HEK293 (cell line): ENCODE measurements around the gene RPS25.

Experiments used
- CTCF ChIA-PET: fragments of 350-600 bp; formaldehyde crosslinking; extraction: SDS; loops from one replicate; lab custom pipeline; 2021; ENCODE audit warnings: antibody characterized with exemption; lab: Yijun Ruan, JAX
- POLR2A ChIA-PET: fragments of 300-600 bp; formaldehyde crosslinking; extraction: SDS; loops from one replicate; lab custom pipeline; 2020; ENCODE audit warnings: antibody characterized with exemption, inconsistent platforms; lab: Yijun Ruan, JAX
- H3K27ac ChIP-seq: fragments of 200-500 bp; sonication (Bioruptor generic); 2 replicates; pipeline ENCODE4 v1.5.1; 2014; ENCODE audit warnings: low read depth, low read length, control low read depth, inconsistent platforms; ENCODE audit errors: extremely low read depth
- H3K36me3 ChIP-seq, 2 experiments: fragments of 200-500 bp in 1 of 2; sonication (Bioruptor generic) in 1 of 2; 1 replicate in 1 of 2; 2 replicates in 1 of 2; pipeline ENCODE4 v1.5.1; 2014 to 2017; ENCODE audit warnings: inconsistent platforms in 2 of 2, low read length in 2 of 2; ENCODE audit not compliant: control insufficient read depth in 2 of 2, insufficient read depth in 1 of 2
- H3K4me1 ChIP-seq: fragments of 200-500 bp; sonication (Bioruptor generic); 2 replicates; pipeline ENCODE4 v1.5.1; 2014; ENCODE audit warnings: mild to moderate bottlenecking, low read length, inconsistent platforms; ENCODE audit not compliant: control insufficient read depth, insufficient read depth
- H3K4me3 ChIP-seq: 2 replicates; pipeline ENCODE4 v1.5.1; 2011; ENCODE audit warnings: low read depth, mild to moderate bottlenecking, control low read depth, low read length, moderate library complexity
- H3K9me3 ChIP-seq: fragments of 200-500 bp; sonication (Bioruptor generic); 2 replicates; pipeline ENCODE4 v1.5.1; 2014; ENCODE audit warnings: low read depth, low read length, inconsistent platforms; ENCODE audit not compliant: control insufficient read depth, insufficient read depth
- ELK4 ChIP-seq: IDR thresholded peaks from 2 replicates; pipeline ENCODE4 v1.6.1; 2011; ENCODE audit warnings: mild to moderate bottlenecking, low read depth, low read length, borderline replicate concordance
- HOXC10 ChIP-seq: sonication (generic); formaldehyde crosslinking; IDR thresholded peaks from 2 replicates; pipeline ENCODE4 v1.8.1; 2023; ENCODE audit warnings: mild to moderate bottlenecking, missing genetic modification reagents
- RBAK ChIP-seq: fragments of 450-650 bp; formaldehyde crosslinking; IDR thresholded peaks from 2 replicates; pipeline ENCODE4 v1.5.1; 2016; ENCODE audit warnings: missing biosample characterization, missing genetic modification characterization
- YY1 ChIP-seq: fragments of 450-650 bp; formaldehyde crosslinking; IDR thresholded peaks from 2 replicates; pipeline ENCODE4 v1.5.1; 2018; ENCODE audit warnings: missing biosample characterization, missing genetic modification characterization
- ZBTB10 ChIP-seq: fragments of 450-650 bp; formaldehyde crosslinking; IDR thresholded peaks from 2 replicates; pipeline ENCODE4 v1.5.1; 2016; ENCODE audit warnings: missing biosample characterization, missing genetic modification characterization
- ZBTB7A ChIP-seq: fragments of 450-650 bp; formaldehyde crosslinking; IDR thresholded peaks from 2 replicates; pipeline ENCODE4 v1.5.1; 2016; ENCODE audit warnings: low read depth, missing biosample characterization, missing genetic modification characterization
- ZNF138 ChIP-seq: fragments of 450-650 bp; formaldehyde crosslinking; IDR thresholded peaks from 2 replicates; pipeline ENCODE4 v1.5.1; 2016; ENCODE audit warnings: missing biosample characterization, missing genetic modification characterization, borderline replicate concordance
- ZNF184 ChIP-seq: fragments of 450-650 bp; IDR thresholded peaks from 2 replicates; pipeline ENCODE4 v1.5.1; 2018; ENCODE audit warnings: missing biosample characterization, mild to moderate bottlenecking, missing genetic modification characterization
- ZNF214 ChIP-seq: fragments of 450-650 bp; formaldehyde crosslinking; IDR thresholded peaks from 2 replicates; pipeline ENCODE4 v1.5.1; 2017; ENCODE audit warnings: missing biosample characterization, mild to moderate bottlenecking, missing genetic modification characterization, borderline replicate concordance
- ZNF311 ChIP-seq: fragments of 450-650 bp; formaldehyde crosslinking; IDR thresholded peaks from 2 replicates; pipeline ENCODE4 v1.5.1; 2017; ENCODE audit warnings: missing biosample characterization, missing genetic modification characterization, borderline replicate concordance
- ZNF391 ChIP-seq: fragments of 450-650 bp; formaldehyde crosslinking; IDR thresholded peaks from 2 replicates; pipeline ENCODE4 v1.5.1; 2016; ENCODE audit warnings: low read depth, missing biosample characterization, missing genetic modification characterization, borderline replicate concordance
- ZNF394 ChIP-seq: fragments of 450-650 bp; formaldehyde crosslinking; IDR thresholded peaks from 2 replicates; pipeline ENCODE4 v1.5.1; 2016; ENCODE audit warnings: missing biosample characterization, missing genetic modification characterization, mild to moderate bottlenecking, moderate library complexity, borderline replicate concordance
- ZSCAN4 ChIP-seq: fragments of 450-650 bp; formaldehyde crosslinking; IDR thresholded peaks from 2 replicates; pipeline ENCODE4 v1.5.1; 2017; ENCODE audit warnings: missing biosample characterization, missing genetic modification characterization
- TF ChIP-seq, protein P1 (sequence below): fragments of 450-650 bp; formaldehyde crosslinking; IDR thresholded peaks from 2 replicates; pipeline ENCODE4 v1.5.1; 2016; ENCODE audit warnings: missing biosample characterization, missing genetic modification characterization
- TF ChIP-seq, protein P2 (sequence below): fragments of 450-650 bp; formaldehyde crosslinking; IDR thresholded peaks from 2 replicates; pipeline ENCODE4 v1.5.1; 2016; ENCODE audit warnings: missing biosample characterization, missing genetic modification characterization

Gene RPS25

DNA sequence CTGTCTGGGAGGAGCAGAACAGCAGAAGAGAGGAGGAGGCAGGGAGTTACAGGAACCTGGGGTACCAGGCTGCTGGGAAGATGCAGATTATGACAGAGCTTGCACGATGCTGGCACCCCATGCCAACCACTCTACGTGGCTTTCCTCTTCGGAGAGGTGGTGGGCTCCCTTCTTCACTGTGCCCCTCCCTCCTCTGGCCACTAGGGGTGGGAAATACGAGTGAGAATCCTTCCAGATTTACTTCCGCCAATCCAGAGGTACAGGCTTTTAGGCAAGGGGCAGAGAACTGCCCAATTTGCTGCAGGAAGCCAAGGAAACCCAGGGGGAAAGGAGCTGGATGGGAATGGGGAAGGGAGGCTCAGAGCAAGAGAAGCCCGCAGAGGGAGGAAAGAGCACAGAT is 26.6 kb upstream of the RPS25 start (continued):
- TF ChIP-seq, protein P1, sequence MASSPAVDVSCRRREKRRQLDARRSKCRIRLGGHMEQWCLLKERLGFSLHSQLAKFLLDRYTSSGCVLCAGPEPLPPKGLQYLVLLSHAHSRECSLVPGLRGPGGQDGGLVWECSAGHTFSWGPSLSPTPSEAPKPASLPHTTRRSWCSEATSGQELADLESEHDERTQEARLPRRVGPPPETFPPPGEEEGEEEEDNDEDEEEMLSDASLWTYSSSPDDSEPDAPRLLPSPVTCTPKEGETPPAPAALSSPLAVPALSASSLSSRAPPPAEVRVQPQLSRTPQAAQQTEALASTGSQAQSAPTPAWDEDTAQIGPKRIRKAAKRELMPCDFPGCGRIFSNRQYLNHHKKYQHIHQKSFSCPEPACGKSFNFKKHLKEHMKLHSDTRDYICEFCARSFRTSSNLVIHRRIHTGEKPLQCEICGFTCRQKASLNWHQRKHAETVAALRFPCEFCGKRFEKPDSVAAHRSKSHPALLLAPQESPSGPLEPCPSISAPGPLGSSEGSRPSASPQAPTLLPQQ: no peak
- TF ChIP-seq RBAK (tag by site-specific recombination): no peak
- TF ChIP-seq ZNF394 (tag by site-specific recombination): no peak
- TF ChIP-seq ZNF138 (tag by site-specific recombination): no peak
- no peak for TF ChIP-seq ZNF214

DNA sequence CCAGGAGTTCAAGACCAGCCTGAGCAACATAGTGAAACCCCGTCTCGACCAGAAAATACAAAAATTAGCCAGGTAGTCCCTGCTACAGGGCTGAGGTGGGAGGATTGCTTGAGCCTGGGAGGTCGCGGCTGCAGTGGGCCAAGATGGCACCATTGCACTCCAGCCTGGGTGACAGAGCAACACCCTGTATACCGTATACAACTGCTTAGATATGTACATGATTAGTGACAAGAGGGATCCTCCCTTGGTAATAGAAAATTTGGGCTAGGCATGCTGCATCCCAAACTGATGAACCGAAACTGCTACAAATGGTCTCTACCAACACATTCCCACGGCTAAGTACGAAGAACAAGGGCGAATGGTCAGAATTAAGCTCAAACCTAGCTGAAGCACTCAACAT is 24.8 kb upstream of the RPS25 start:
- Histone ChIP-seq H3K4me1 (no peaks in the 10 kb centered on the region), H3K4me3 (no peak overlapping the region), H3K9me3 (no peaks in the 10 kb centered on the region), H3K27ac (no peak overlapping the region), H3K36me3 (peaks cover 0 to 36% of the 10 kb centered on the region in 2 experiments; a peak in 2 of 3 replicates)
- CTCF ChIA-PET: interaction anchor here (1.5 to 1.6 kb wide), 2 partner anchors 11 to 13 kb away, joined by 4 to 6 read pairs; no protein-coding TSS in a partner anchor
- TF ChIP-seq ZNF184 (tag by site-specific recombination): no peak
- TF ChIP-seq ZNF311 (tag by site-specific recombination): no peak
- no peak for TF ChIP-seq ZSCAN4
- TF ChIP-seq ZNF391 (tag by site-specific recombination): no peak
- TF ChIP-seq ELK4: no peak
- TF ChIP-seq, protein P2, sequence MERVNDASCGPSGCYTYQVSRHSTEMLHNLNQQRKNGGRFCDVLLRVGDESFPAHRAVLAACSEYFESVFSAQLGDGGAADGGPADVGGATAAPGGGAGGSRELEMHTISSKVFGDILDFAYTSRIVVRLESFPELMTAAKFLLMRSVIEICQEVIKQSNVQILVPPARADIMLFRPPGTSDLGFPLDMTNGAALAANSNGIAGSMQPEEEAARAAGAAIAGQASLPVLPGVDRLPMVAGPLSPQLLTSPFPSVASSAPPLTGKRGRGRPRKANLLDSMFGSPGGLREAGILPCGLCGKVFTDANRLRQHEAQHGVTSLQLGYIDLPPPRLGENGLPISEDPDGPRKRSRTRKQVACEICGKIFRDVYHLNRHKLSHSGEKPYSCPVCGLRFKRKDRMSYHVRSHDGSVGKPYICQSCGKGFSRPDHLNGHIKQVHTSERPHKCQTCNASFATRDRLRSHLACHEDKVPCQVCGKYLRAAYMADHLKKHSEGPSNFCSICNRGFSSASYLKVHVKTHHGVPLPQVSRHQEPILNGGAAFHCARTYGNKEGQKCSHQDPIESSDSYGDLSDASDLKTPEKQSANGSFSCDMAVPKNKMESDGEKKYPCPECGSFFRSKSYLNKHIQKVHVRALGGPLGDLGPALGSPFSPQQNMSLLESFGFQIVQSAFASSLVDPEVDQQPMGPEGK (tag by site-specific recombination): no peak
- TF ChIP-seq ZBTB7A: no peak
- no peak for TF ChIP-seq ZBTB10
- TF ChIP-seq YY1 (tag by site-specific recombination): no peak
- no peak for TF ChIP-seq HOXC10 (CRISPR knock-in tag)
- POLR2A ChIA-PET: interaction anchor here (1.1 to 1.5 kb wide), 3 partner anchors 13 to 42 kb away, joined by 3 to 7 read pairs (median 3); partner anchors contain the start of genes HMBS and VPS11
